ENCODE measurements around the gene TOX3. TPM values are rescaled to one million over a fixed set of nuclear protein-coding genes. Genes with fewer than 3 reads are reported as not detected.

TOX3 gene
- polyA plus RNA-seq, 3 donors, result 32.6 to 33.6 (median 32.8) TPM

GRCh38 chr16:52408191-52408845, 138.6 kb downstream of the TOX3 start:
- no peak for DNase-seq (ENCODE audit: low read depth in 3 of 3, low spot score in 2 of 3)

- DNase-seq (ENCODE audit: low read depth in 3 of 3, low spot score in 2 of 3), result no peak
Measured at GRCh38 chr16:52407778-52408177, 139.2 kb downstream of the TOX3 start.

- no peak for DNase-seq (ENCODE audit: low read depth in 3 of 3, low spot score in 2 of 3)
Measured at GRCh38 chr16:52405441-52405840, 141.5 kb downstream of the TOX3 start.

- DNase-seq (ENCODE audit: low read depth in 3 of 3, low spot score in 2 of 3), result no peak
Measured at GRCh38 chr16:52404546-52404945, 142.4 kb downstream of the TOX3 start.

DNA sequence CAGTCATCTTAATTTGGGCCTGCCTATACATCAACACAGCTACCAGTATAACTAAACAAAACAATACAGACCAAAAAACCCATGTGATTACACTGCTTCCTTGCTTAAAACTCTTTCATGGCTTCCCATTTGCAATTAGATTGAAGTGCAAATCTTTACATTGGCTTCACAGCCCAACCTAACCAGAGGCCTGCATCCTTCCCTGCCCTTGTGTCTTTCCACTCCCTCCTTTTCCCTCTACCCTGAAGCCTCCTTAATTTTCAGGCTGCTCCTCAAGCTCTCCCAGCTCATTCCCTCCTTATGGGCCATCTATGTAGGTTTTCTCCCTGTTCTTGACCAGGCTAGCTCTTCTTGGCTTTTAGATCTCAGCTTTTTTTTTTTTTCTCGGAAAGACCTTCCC, 147.8 kb downstream of the TOX3 start:
- DNase-seq (ENCODE audit: low read depth in 3 of 3, low spot score in 2 of 3), result no peak

GRCh38 chr16:52398491-52398960, 148.4 kb downstream of the TOX3 start:
- no peak for DNase-seq (ENCODE audit: low read depth in 3 of 3, low spot score in 2 of 3)

DNA sequence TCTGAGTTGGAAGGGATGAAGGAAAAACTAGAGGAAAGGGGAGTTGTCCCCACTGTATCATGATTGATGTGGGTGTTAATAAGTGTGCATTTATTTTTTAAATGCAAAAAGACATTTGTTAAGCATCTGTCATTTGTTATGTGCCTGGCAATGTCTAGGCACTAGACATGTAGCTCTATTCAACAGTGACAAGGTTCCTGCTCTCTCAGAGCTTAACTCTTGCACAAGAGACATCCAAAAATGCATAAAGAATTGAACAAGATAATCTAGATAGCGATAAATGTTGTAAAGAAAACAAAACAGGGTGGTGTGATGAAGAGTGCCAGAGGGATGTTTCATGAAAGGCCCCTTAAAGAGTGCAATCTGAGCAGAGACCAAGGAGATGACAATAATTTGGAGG, 148.9 kb downstream of the TOX3 start:
- DNase-seq (ENCODE audit: low read depth in 3 of 3, low spot score in 2 of 3), result no peak

GRCh38 chr16:52393448-52393847, 153.5 kb downstream of the TOX3 start:
- no peak for DNase-seq (ENCODE audit: low read depth in 3 of 3, low spot score in 2 of 3)

DNA sequence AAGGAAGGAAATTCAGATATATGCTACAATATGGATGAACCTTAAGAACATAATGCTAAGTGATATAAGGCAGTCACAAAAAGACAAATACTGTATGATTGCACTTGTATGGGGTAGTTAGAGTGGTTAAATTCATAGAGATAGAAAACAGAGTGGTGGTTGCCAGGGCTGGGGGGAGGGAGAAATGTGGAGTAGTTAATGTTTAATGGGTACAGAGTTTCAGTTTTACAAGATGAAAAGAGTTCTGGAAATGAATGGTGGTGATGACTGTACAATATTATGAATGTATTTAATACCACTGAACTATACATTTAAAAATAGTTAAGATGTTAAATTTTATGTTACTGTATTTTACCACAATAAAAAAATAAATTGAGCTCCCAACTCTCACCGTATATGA, 157.9 kb downstream of the TOX3 start:
- no peak for DNase-seq (ENCODE audit: low read depth in 3 of 3, low spot score in 2 of 3)
